ENCODE results near the gene SMC3. TPM values are rescaled to one million over a fixed set of nuclear protein-coding genes. Genes with fewer than 3 reads are reported as not detected.

The SMC3 gene
- total RNA-seq, 1 experiment from 2014 or later, result 64.3 TPM

- peaks cover 50 to 64% of the 10 kb centered on the region in 2 experiments for H3K4me1 ChIP-seq (ENCODE audit: control insufficient read depth in 1 of 2, insufficient read depth in 2 of 2, low read length in 2 of 2)
- ATAC-seq (no peak), DNase-seq (ENCODE audit: low read depth, low spot score) (no peak)
- ChIA-PET POLR2A (interaction anchor here (0.6 to 0.9 kb wide), 3 partner anchors 9 to 40 kb away, joined by 3 to 4 read pairs (median 4); no protein-coding TSS in a partner anchor), RAD21 (ENCODE audit: low non-redundant PET in 1 of 2, low total read pairs in 2 of 2, uncharacterized antibody in 2 of 2, unreplicated experiment in 2 of 2) (no interaction called here), CTCF (no interaction called here)
- peaks cover 33% of the 10 kb centered on the region for H3K79me2 ChIP-seq (ENCODE audit: insufficient read depth, low read length)
- H2AFZ ChIP-seq (ENCODE audit: low read depth, low read length, poor library complexity, severe bottlenecking), result no peak overlapping the region
- H3K4me2 ChIP-seq (ENCODE audit: low read length), result no peak overlapping the region
- intact Hi-C loops (cut with micrococcal nuclease), result no loop called here
- no peaks in the 10 kb centered on the region for H3K36me3 ChIP-seq (ENCODE audit: control insufficient read depth in 1 of 2, insufficient read depth in 2 of 2, low read length in 2 of 2)
- H3K9me2 ChIP-seq (ENCODE audit: insufficient read depth), result no peaks in the 10 kb centered on the region
- no peaks in the 10 kb centered on the region for H3K9me3 ChIP-seq (ENCODE audit: control insufficient read depth in 1 of 2, insufficient read depth in 1 of 2, low read depth in 1 of 2, low read length in 2 of 2)
- H3K9ac ChIP-seq (ENCODE audit: low read length), result no peak overlapping the region
- no peak overlapping the region for H3K27ac ChIP-seq (ENCODE audit: low read depth, low read length)
- H4K20me1 ChIP-seq (ENCODE audit: insufficient read depth), result no peaks in the 10 kb centered on the region
- no peak for TF ChIP-seq ZFX (IDR thresholded peaks at IDR 0.05)
- no peak for TF ChIP-seq POLR2A (IDR thresholded peaks at IDR 0.05; ENCODE audit: borderline replicate concordance, extremely low read depth, insufficient read depth, insufficient read length)
- no peak for TF ChIP-seq REST (IDR thresholded peaks at IDR 0.05; ENCODE audit: low read depth)
- no peak for TF ChIP-seq JUND (IDR thresholded peaks at IDR 0.05)
- no peak for TF ChIP-seq SIN3A (IDR thresholded peaks at IDR 0.05; ENCODE audit: low read depth)
- no peak for TF ChIP-seq CBX3 (IDR thresholded peaks at IDR 0.05; ENCODE audit: low read depth)
- no peak for TF ChIP-seq ZBTB33 (IDR thresholded peaks at IDR 0.05; ENCODE audit: extremely low read depth, insufficient replicate concordance, low read length)
- no peak for TF ChIP-seq EZH2phosphoT487 (IDR thresholded peaks at IDR 0.05; ENCODE audit: borderline replicate concordance)
- TF ChIP-seq SP1 (IDR thresholded peaks at IDR 0.05; ENCODE audit: low read depth), result no peak
- TF ChIP-seq MAX (IDR thresholded peaks at IDR 0.05), result no peak
- no peak for TF ChIP-seq RAD21 (IDR thresholded peaks at IDR 0.05; ENCODE audit: low read depth)
- TF ChIP-seq EGR1 (IDR thresholded peaks at IDR 0.05; ENCODE audit: low read depth), result no peak
- TF ChIP-seq SRF (IDR thresholded peaks at IDR 0.05; ENCODE audit: low read depth), result no peak
- TF ChIP-seq ZNF274 (IDR thresholded peaks at IDR 0.05; ENCODE audit: low read depth, low read length), result no peak
- TF ChIP-seq CEBPB (IDR thresholded peaks at IDR 0.05; ENCODE audit: low read depth), result no peak
- BruUV-seq (replicated peaks), result no TSS peak
- H3K27me3 ChIP-seq (ENCODE audit: insufficient read depth, low read length), result no peaks in the 10 kb centered on the region
- no peak overlapping the region for H3K4me3 ChIP-seq (replicated peaks in 1 of 2; ENCODE audit: low read depth in 1 of 2, low read length in 2 of 2)
Observed at GRCh38 chr10:110523736-110524135, 43.8 kb upstream of the SMC3 start.

Data from HCT116 (cell line).